Keratinocyte (primary cell): ENCODE data around the gene DNAJB11. TPM values are rescaled to one million over a fixed set of nuclear protein-coding genes. Genes with fewer than 3 reads are reported as not detected.
"Not testable (repeated sequence)": the region's sequence is repeated elsewhere in the genome, so short reads cannot be mapped to it uniquely, and the experiment has no call there.

Experiments used
- DNase-seq: peaks from one replicate; pipeline ENCODE4 v3.0.0-alpha.2; 2011; ENCODE audit warnings: low read depth, missing footprints, low spot score
- FAIRE-seq: peaks from 2 replicates; lab custom pipeline; 2011; peaks lifted over from hg19 to GRCh38; lab: Jason Lieb, UNC
- H2AFZ ChIP-seq: 2 replicates; pipeline ENCODE4 v1.6.0; 2012; ENCODE audit warnings: low read length, control low read depth, inconsistent platforms; ENCODE audit not compliant: control insufficient read depth
- H3K27ac ChIP-seq: 2 replicates; pipeline ENCODE4 v1.5.1; 2011; ENCODE audit warnings: low read length; ENCODE audit not compliant: control insufficient read depth, insufficient read depth
- H3K27me3 ChIP-seq: 3 replicates; pipeline ENCODE4 v1.6.0; 2011; ENCODE audit warnings: low read length; ENCODE audit not compliant: control insufficient read depth, insufficient read depth; ENCODE audit errors: extremely low read depth
- H3K36me3 ChIP-seq, 2 experiments: 2 replicates in 1 of 2; 3 replicates in 1 of 2; pipeline ENCODE4 v1.5.1; 2011; ENCODE audit warnings: low read length in 2 of 2, mild to moderate bottlenecking in 1 of 2; ENCODE audit not compliant: control insufficient read depth in 2 of 2, insufficient read depth in 2 of 2; ENCODE audit errors: extremely low read depth in 1 of 2
- H3K4me1 ChIP-seq: 3 replicates; pipeline ENCODE4 v1.5.1; 2011; ENCODE audit warnings: low read length; ENCODE audit not compliant: control insufficient read depth, insufficient read depth; ENCODE audit errors: extremely low read depth
- H3K4me2 ChIP-seq: 3 replicates; pipeline ENCODE4 v1.6.0; 2011; ENCODE audit warnings: low read depth, low read length; ENCODE audit not compliant: control insufficient read depth, insufficient read depth; ENCODE audit errors: extremely low read depth
- H3K4me3 ChIP-seq, 3 experiments: fragments of 200-600 bp in 1 of 3; sonication (generic) in 1 of 3; 2 replicates in 2 of 3; 3 replicates in 1 of 3; pipeline ENCODE4 v1.5.1; 2011 to 2016; ENCODE audit warnings: low read length in 3 of 3, mild to moderate bottlenecking in 3 of 3, control low read depth in 2 of 3, inconsistent platforms in 1 of 3, low read depth in 1 of 3, mixed read lengths in 1 of 3, mixed run types in 1 of 3, moderate library complexity in 1 of 3; ENCODE audit not compliant: control insufficient read depth in 2 of 3, insufficient read depth in 2 of 3; ENCODE audit errors: extremely low read depth in 1 of 3
- H3K79me2 ChIP-seq: 2 replicates; pipeline ENCODE4 v1.6.0; 2012; ENCODE audit warnings: low read length; ENCODE audit not compliant: control insufficient read depth, insufficient read depth
- H3K9ac ChIP-seq: 3 replicates; pipeline ENCODE4 v1.6.0; 2011; ENCODE audit warnings: low read length; ENCODE audit not compliant: control insufficient read depth, insufficient read depth; ENCODE audit errors: extremely low read depth
- H3K9me1 ChIP-seq: 3 replicates; pipeline ENCODE4 v1.6.0; 2011; ENCODE audit warnings: low read length; ENCODE audit not compliant: control insufficient read depth, insufficient read depth; ENCODE audit errors: extremely low read depth
- H3K9me3 ChIP-seq: 2 replicates; pipeline ENCODE4 v1.5.1; 2012; ENCODE audit warnings: low read depth, low read length; ENCODE audit not compliant: control insufficient read depth
- H4K20me1 ChIP-seq: 3 replicates; pipeline ENCODE4 v1.6.0; 2011; ENCODE audit warnings: low read length; ENCODE audit not compliant: control insufficient read depth, insufficient read depth; ENCODE audit errors: extremely low read depth
- EZH2 ChIP-seq: IDR thresholded peaks from one replicate; pipeline ENCODE4 v1.6.1; 2012; ENCODE audit warnings: inconsistent platforms, mild to moderate bottlenecking, low read length, moderate library complexity
- dilution Hi-C: fragments of 300-500 bp; cut with MboI; formaldehyde crosslinking; loops from one replicate; pipeline ENCODE4 v1.7.0; 2020; ENCODE audit warnings: low sequenced_read_pairs; ENCODE audit not compliant: extremely low pct_ligation_motif_present
- polyA plus RNA-seq, 5 experiments: library from polyadenylated mRNA; depleted of rRNA in 3 of 5; stranded (reverse) in 3 of 5; stranded (forward) in 1 of 5; unstranded in 1 of 5; fragments of >200 nt; gene quantifications; 1 replicate in 1 of 5; 2 replicates in 3 of 5; 3 replicates in 1 of 5; pipeline versions ENCODE4 v1.2.1 to v1.2.3, GENCODE V29; 2011 to 2012; ENCODE audit warnings: missing spikeins in 2 of 5, low read depth in 1 of 5, low replicate concordance in 1 of 5
- TF ChIP-seq, protein P1 (sequence below), 3 experiments: IDR thresholded peaks in 1 of 3; conservative IDR thresholded peaks in 1 of 3; optimal IDR thresholded peaks in 1 of 3; 2 replicates in 2 of 3; 3 replicates in 1 of 3; pipeline versions ENCODE3 to v1.5.1; 2011; ENCODE audit warnings: low read length in 3 of 3, mild to moderate bottlenecking in 3 of 3, moderate library complexity in 2 of 3, control low read depth in 1 of 3, inconsistent platforms in 1 of 3; ENCODE audit not compliant: insufficient read depth in 2 of 3; ENCODE audit errors: extremely low read depth in 1 of 3

Gene DNAJB11
- polyA plus RNA-seq, 1 donor (not counting 4 experiments of a cell fraction or from before 2014, with no cell fraction given) = 61.8 TPM

DNA sequence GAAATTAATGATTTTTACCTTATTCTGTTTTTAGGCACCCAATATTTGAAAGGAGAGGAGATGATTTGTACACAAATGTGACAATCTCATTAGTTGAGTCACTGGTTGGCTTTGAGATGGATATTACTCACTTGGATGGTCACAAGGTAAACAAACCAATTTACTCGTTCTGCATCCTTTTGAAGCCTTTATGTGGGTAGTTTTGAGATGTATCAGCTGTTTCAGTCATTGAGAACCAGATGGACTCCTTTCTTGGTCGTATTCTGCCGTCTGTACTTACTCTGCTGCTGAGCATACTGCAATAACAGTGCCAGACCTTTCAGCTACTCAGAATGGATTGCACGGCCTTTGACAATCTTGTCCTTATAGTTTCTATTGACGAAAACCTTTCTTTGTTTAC lies 13.3 kb downstream of the DNAJB11 start:
- Histone ChIP-seq H3K9me1 (no peaks in the 10 kb centered on the region), H3K4me3 (no peak overlapping the region), H3K4me1 (peaks cover 13% of the 10 kb centered on the region), H3K36me3 (peaks cover 22 to 38% of the 10 kb centered on the region in 2 experiments), H4K20me1 (no peaks in the 10 kb centered on the region), H3K27ac (no peak overlapping the region), H3K4me2 (no peak overlapping the region), H3K9me3 (no peaks in the 10 kb centered on the region), H3K79me2 (no peaks in the 10 kb centered on the region), H2AFZ (no peak overlapping the region), H3K27me3 (no peaks in the 10 kb centered on the region), H3K9ac (no peak overlapping the region)
- FAIRE-seq (no peak), DNase-seq (no peak)
- TF ChIP-seq, protein P1, sequence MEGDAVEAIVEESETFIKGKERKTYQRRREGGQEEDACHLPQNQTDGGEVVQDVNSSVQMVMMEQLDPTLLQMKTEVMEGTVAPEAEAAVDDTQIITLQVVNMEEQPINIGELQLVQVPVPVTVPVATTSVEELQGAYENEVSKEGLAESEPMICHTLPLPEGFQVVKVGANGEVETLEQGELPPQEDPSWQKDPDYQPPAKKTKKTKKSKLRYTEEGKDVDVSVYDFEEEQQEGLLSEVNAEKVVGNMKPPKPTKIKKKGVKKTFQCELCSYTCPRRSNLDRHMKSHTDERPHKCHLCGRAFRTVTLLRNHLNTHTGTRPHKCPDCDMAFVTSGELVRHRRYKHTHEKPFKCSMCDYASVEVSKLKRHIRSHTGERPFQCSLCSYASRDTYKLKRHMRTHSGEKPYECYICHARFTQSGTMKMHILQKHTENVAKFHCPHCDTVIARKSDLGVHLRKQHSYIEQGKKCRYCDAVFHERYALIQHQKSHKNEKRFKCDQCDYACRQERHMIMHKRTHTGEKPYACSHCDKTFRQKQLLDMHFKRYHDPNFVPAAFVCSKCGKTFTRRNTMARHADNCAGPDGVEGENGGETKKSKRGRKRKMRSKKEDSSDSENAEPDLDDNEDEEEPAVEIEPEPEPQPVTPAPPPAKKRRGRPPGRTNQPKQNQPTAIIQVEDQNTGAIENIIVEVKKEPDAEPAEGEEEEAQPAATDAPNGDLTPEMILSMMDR (optimal IDR thresholded peaks at IDR 0.05 in 1 of 3, IDR thresholded peaks at IDR 0.05 in 1 of 3, conservative IDR thresholded peaks at IDR 0.05 in 1 of 3; ENCODE audit: extremely low read depth in 1 of 3, insufficient read depth in 2 of 3, low read length in 3 of 3) = no peak
- no peak for TF ChIP-seq EZH2
- dilution Hi-C loops = no loop called here

DNA sequence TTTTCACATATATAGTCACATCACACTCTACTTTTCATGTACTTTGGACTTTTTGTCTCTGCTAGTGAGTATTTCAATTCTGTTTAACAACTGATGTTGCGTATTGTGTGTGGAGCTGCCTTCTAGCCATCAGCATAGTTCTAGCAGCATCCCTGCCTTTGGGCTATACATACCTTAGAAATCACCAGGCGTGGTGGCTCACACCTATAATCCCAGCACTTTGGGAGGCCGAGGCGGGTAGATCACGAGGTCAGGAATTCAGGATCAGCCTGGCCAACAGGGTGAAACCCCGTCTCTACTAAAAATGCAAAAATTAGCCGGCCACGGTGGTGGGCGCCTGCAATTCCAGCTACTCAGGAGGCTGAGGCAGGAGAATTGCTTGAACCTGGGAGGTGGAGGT lies 15.7 kb downstream of the DNAJB11 start:
- H3K9ac ChIP-seq, FAIRE-seq, H2AFZ ChIP-seq, H3K4me3 ChIP-seq, H3K9me3 ChIP-seq, H4K20me1 ChIP-seq, H3K27ac ChIP-seq, H3K4me2 ChIP-seq, H3K27me3 ChIP-seq, DNase-seq, H3K79me2 ChIP-seq, H3K9me1 ChIP-seq, dilution Hi-C loops: not testable (repeated sequence)
- peaks cover 16 to 26% of the 10 kb centered on the region in 2 experiments for H3K36me3 ChIP-seq
- H3K4me1 ChIP-seq = peaks cover 31% of the 10 kb centered on the region

DNA sequence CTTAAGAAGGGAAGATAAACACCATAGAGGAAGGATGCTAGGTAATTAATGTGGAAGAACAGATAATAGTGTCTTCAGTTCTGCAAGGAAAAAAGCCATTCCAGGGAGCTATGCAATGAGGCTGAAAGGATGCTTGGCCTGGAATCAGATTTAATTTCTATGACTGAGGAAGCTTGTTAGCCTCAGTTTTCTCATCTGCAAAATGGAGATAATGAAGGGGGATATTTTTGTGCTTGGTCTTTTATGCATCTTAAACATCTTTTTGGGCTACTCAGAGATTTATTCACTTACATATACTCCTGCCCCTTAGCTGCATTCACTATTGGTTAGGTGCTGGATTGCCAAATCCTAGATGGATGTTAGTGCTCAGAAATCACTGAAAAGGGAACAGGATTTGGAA lies 16.7 kb downstream of the DNAJB11 start:
- Histone ChIP-seq H2AFZ (no peak overlapping the region), H3K4me2 (no peak overlapping the region), H3K27me3 (no peaks in the 10 kb centered on the region), H3K4me1 (peaks cover 31% of the 10 kb centered on the region), H3K9ac (no peak overlapping the region), H3K4me3 (no peak overlapping the region), H3K9me3 (no peaks in the 10 kb centered on the region), H3K27ac (no peak overlapping the region), H3K36me3 (peaks cover 13 to 24% of the 10 kb centered on the region in 2 experiments), H4K20me1 (no peaks in the 10 kb centered on the region), H3K79me2 (no peaks in the 10 kb centered on the region), H3K9me1 (no peaks in the 10 kb centered on the region)
- TF ChIP-seq, protein P1 (optimal IDR thresholded peaks at IDR 0.05 in 1 of 3, IDR thresholded peaks at IDR 0.05 in 1 of 3, conservative IDR thresholded peaks at IDR 0.05 in 1 of 3; ENCODE audit: extremely low read depth in 1 of 3, insufficient read depth in 2 of 3, low read length in 3 of 3) = no peak
- no peak for TF ChIP-seq EZH2
- no peak for DNase-seq
- dilution Hi-C loops = no loop called here
- FAIRE-seq = no peak
